B cell (primary cell): ENCODE measurements around the gene TMOD2. TPM values are rescaled to one million over a fixed set of nuclear protein-coding genes. Genes with fewer than 3 reads are reported as not detected.

ENCODE experiments used
- ATAC-seq: fragments of 200-7000 bp; cut with Tn5 transposase; one replicate; pipeline ENCODE4 v1.10.0; 2021; ENCODE audit warnings: low read depth, mild to moderate bottlenecking, moderate number of reproducible peaks, moderate library complexity
- CTCF ChIA-PET: fragments of 350-600 bp; sonication (Branson Sonifier 250); formaldehyde crosslinking; loops from one replicate; lab custom pipeline; 2021; ENCODE audit warnings: antibody characterized with exemption, inconsistent platforms; lab: Charles Lee
- POLR2A ChIA-PET: fragments of 350-600 bp; sonication (Branson Sonifier 250); formaldehyde crosslinking; loops from one replicate; lab custom pipeline; 2021; ENCODE audit warnings: antibody characterized with exemption; lab: Charles Lee
- DNase-seq: peaks from one replicate; pipeline ENCODE4 v3.0.0; 2013
- H2AFZ ChIP-seq: 2 replicates; pipeline ENCODE4 v1.6.1; 2012; ENCODE audit warnings: mild to moderate bottlenecking, low read depth, low read length; ENCODE audit not compliant: insufficient read depth, poor library complexity, severe bottlenecking
- H3K27ac ChIP-seq, 2 donors: 1 replicate in 1 of 2; 2 replicates in 1 of 2; pipeline ENCODE4 v1.5.1; 2012 to 2013; ENCODE audit warnings: low read length in 2 of 2, mild to moderate bottlenecking in 2 of 2, moderate library complexity in 1 of 2
- H3K27me3 ChIP-seq, 4 experiments: fragments of 200-600 bp in 1 of 4; sonication (generic) in 1 of 4; replicated peaks in 1 of 4; 1 replicate in 2 of 4; 2 replicates in 2 of 4; pipeline versions ENCODE4 v1.6.1 to v1.7.0; 2013 to 2016; ENCODE audit warnings: low read length in 3 of 4, mild to moderate bottlenecking in 2 of 4, mixed read lengths in 1 of 4, moderate library complexity in 1 of 4; ENCODE audit not compliant: insufficient read depth in 4 of 4, control insufficient read depth in 3 of 4; ENCODE audit errors: control extremely low read depth in 1 of 4
- H3K36me3 ChIP-seq, 2 experiments: replicated peaks in 1 of 2; 1 replicate in 1 of 2; 2 replicates in 1 of 2; pipeline versions ENCODE4 v1.6.1 to v1.7.1; 2013; ENCODE audit warnings: low read length in 1 of 2; ENCODE audit not compliant: insufficient read depth in 2 of 2, control insufficient read depth in 1 of 2; ENCODE audit errors: control extremely low read depth in 1 of 2, extremely low read depth in 1 of 2
- H3K4me1 ChIP-seq, 2 donors: fragments of 200-600 bp in 1 of 2; sonication (generic) in 1 of 2; 1 replicate in 1 of 2; 2 replicates in 1 of 2; pipeline versions ENCODE4 v1.5.1 to v1.6.1; 2013 to 2017; ENCODE audit warnings: low read length in 2 of 2; ENCODE audit not compliant: control insufficient read depth in 2 of 2, insufficient read depth in 2 of 2
- H3K4me2 ChIP-seq: replicated peaks from 2 replicates; pipeline ENCODE3; 2012; ENCODE audit warnings: mild to moderate bottlenecking, low read depth, low read length; ENCODE audit not compliant: poor library complexity, severe bottlenecking
- H3K4me3 ChIP-seq, 5 experiments: fragments of 200-600 bp in 1 of 5; sonication (generic) in 1 of 5; 1 replicate in 3 of 5; 2 replicates in 2 of 5; pipeline versions ENCODE4 v1.5.1 to v1.7.0; 2011 to 2016; ENCODE audit warnings: low read length in 4 of 5, mild to moderate bottlenecking in 4 of 5, low read depth in 2 of 5, control low read depth in 1 of 5, moderate library complexity in 1 of 5; ENCODE audit not compliant: insufficient read depth in 1 of 5; ENCODE audit errors: control extremely low read depth in 1 of 5, extremely low read depth in 1 of 5
- H3K79me2 ChIP-seq: fragments of 200-600 bp; sonication (generic); one replicate; pipeline ENCODE4 v1.6.0; 2016; ENCODE audit warnings: low read length; ENCODE audit not compliant: control insufficient read depth, insufficient read depth
- H3K9ac ChIP-seq: fragments of 200-600 bp; sonication (generic); 2 replicates; pipeline ENCODE4 v1.6.1; 2017; ENCODE audit warnings: mild to moderate bottlenecking, low read length, moderate library complexity
- H3K9me3 ChIP-seq, 3 donors: one replicate each; pipeline versions ENCODE4 v1.6.1 to v1.7.1; 2013; ENCODE audit warnings: low read length in 2 of 3; ENCODE audit not compliant: control insufficient read depth in 2 of 3, insufficient read depth in 1 of 3; ENCODE audit errors: control extremely low read depth in 1 of 3
- H4K20me1 ChIP-seq: 2 replicates; pipeline ENCODE4 v1.6.0; 2012; ENCODE audit warnings: mild to moderate bottlenecking, low read length; ENCODE audit not compliant: insufficient read depth, control insufficient read depth, poor library complexity, severe bottlenecking
- H3K27ac Mint-ChIP-seq: one replicate; pipeline ENCODE4 v1.8.0; 2021; ENCODE audit warnings: mixed read lengths
- H3K27me3 Mint-ChIP-seq: one replicate; pipeline ENCODE4 v1.8.0; 2021; ENCODE audit warnings: mixed read lengths
- H3K4me1 Mint-ChIP-seq: one replicate; pipeline ENCODE4 v1.8.0; 2021; ENCODE audit warnings: mixed read lengths
- H3K4me3 Mint-ChIP-seq: one replicate; pipeline ENCODE4 v1.8.0; 2021; ENCODE audit warnings: mixed read lengths
- H3K9me3 Mint-ChIP-seq: one replicate; pipeline ENCODE4 v1.8.0; 2022; ENCODE audit warnings: mixed read lengths; ENCODE audit not compliant: insufficient read depth
- EZH2 ChIP-seq: IDR thresholded peaks from 2 replicates; pipeline ENCODE4 v1.6.1; 2012; ENCODE audit warnings: borderline replicate concordance, low read depth, mild to moderate bottlenecking, moderate library complexity, low read length; ENCODE audit not compliant: insufficient read depth, poor library complexity, severe bottlenecking
- WGBS: methylation state at CpG from one replicate; pipeline ENCODE4 v1.1.5; 2013; ENCODE audit warnings: missing lambda C conversion rate; ENCODE audit not compliant: insufficient coverage; 5-methylcytosine and 5-hydroxymethylcytosine counted together
- intact Hi-C: fragments of 100-400 bp; cut with micrococcal nuclease; formaldehyde crosslinking; loops from one replicate; pipeline ENCODE4 v1.10.0; 2022
- polyA plus RNA-seq: library from polyadenylated mRNA; depleted of rRNA; stranded (reverse); fragments of >200 nt; gene quantifications from 2 replicates; pipeline ENCODE4 v1.2.3, GENCODE V29; 2012
- total RNA-seq, 2 donors: library from RNA; stranded (reverse); fragments of 120-200 nt in 1 of 2; gene quantifications; 1 replicate in 1 of 2; 2 replicates in 1 of 2; pipeline versions ENCODE4 v1.2.3 to v1.2.4, GENCODE V29; 2013 to 2022
- TF ChIP-seq, protein P1 (sequence below): fragments of 200-600 bp; IDR thresholded peaks from one replicate; pipeline ENCODE4 v1.8.0; 2022; ENCODE audit warnings: antibody characterized with exemption, mild to moderate bottlenecking

Gene TMOD2
- total and polyA plus RNA-seq, 2 donors (not counting 1 experiment from before 2014, with no cell fraction given): 5.7 to 25.9 TPM

DNA sequence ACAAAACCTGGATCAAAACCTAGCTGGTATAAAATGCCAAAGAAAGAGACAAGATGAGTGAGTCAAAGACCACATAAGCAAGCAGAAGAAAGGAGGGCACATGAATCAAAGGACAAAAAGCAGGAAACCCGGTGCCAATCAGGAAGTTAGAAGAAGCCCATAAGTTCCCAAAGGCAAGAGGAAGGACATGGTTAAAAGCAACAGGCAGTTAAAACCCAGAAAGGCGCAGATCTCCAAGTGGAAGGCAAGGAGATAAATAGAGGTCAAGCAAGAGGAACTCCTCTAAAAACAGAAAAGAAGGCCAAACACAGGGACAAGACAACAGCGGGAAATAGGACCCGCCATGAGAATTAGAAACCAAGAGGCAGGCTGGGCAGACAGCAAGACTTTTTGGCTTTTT lies 4.4 kb downstream of the TMOD2 start:
- Histone ChIP-seq H3K36me3 (no peaks in the 10 kb centered on the region), H3K9ac (no peak overlapping the region), H3K4me3 (no peak overlapping the region), H3K4me1 (peaks cover 12% of the 10 kb centered on the region in 2 donors), H3K79me2 (peaks cover 72% of the 10 kb centered on the region), H3K9me3 (peaks cover 0 to 4% (median 0%) of the 10 kb centered on the region in 3 donors), H4K20me1 (peaks cover 28% of the 10 kb centered on the region), H2AFZ (no peak overlapping the region), H3K27me3 (no peaks in the 10 kb centered on the region), H3K27ac (no peak overlapping the region), H3K4me2 (no peak overlapping the region)
- intact Hi-C loops: no loop called here
- ChIA-PET CTCF (interaction anchor here (4.0 to 4.3 kb wide), 2 partner anchors 20 to 106 kb away, joined by 27 to 35 read pairs; no protein-coding TSS in a partner anchor), POLR2A (no interaction called here)
- Mint-ChIP-seq H3K27ac (no peak overlapping the region), H3K9me3 (no peaks in the 10 kb centered on the region), H3K4me3 (no peak overlapping the region), H3K4me1 (peaks cover 25% of the 10 kb centered on the region), H3K27me3 (no peaks in the 10 kb centered on the region)
- WGBS: 59% methylated on average over 3 of the region's 4 CpGs
- DNase-seq: no peak
- ATAC-seq: no peak
- no peak for TF ChIP-seq EZH2
- TF ChIP-seq, protein P1, sequence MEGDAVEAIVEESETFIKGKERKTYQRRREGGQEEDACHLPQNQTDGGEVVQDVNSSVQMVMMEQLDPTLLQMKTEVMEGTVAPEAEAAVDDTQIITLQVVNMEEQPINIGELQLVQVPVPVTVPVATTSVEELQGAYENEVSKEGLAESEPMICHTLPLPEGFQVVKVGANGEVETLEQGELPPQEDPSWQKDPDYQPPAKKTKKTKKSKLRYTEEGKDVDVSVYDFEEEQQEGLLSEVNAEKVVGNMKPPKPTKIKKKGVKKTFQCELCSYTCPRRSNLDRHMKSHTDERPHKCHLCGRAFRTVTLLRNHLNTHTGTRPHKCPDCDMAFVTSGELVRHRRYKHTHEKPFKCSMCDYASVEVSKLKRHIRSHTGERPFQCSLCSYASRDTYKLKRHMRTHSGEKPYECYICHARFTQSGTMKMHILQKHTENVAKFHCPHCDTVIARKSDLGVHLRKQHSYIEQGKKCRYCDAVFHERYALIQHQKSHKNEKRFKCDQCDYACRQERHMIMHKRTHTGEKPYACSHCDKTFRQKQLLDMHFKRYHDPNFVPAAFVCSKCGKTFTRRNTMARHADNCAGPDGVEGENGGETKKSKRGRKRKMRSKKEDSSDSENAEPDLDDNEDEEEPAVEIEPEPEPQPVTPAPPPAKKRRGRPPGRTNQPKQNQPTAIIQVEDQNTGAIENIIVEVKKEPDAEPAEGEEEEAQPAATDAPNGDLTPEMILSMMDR: no peak

DNA sequence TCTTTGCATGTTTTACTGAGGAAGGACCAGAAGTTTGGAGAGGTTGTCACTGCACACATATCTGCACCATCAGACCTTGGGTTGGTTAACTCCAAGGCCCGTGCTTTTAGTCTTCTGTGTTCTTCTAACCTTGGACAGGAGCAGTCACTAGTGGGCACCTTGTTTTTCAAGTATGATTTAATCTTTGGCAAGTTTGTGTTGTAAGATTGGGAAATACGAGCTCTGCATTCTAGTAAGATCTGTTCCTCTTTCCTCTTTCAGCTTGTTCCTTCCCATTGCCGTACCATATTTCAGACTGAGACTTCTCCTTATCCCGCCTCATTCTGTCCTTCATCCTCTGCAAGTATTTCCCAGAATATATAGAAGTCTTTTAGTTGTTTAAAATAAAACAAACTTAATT lies 5.1 kb downstream of the TMOD2 start:
- no peak overlapping the region for H3K4me3 Mint-ChIP-seq
- no peak for TF ChIP-seq EZH2
- TF ChIP-seq, protein P1: no peak

More for the DNA sequence above, 5.1 kb downstream of the TMOD2 start:
- peaks cover 28% of the 10 kb centered on the region for H4K20me1 ChIP-seq
- no peak overlapping the region for H3K27ac ChIP-seq
- ChIA-PET POLR2A (no interaction called here), CTCF (interaction anchor here (1.7 to 4.3 kb wide), 3 partner anchors 19 to 106 kb away, joined by 4 to 35 read pairs (median 27); no protein-coding TSS in a partner anchor)
- H3K4me3 ChIP-seq: no peak overlapping the region
- ATAC-seq: no peak
- peaks cover 0 to 4% (median 0%) of the 10 kb centered on the region in 3 donors for H3K9me3 ChIP-seq
- H3K4me2 ChIP-seq: no peak overlapping the region
- Mint-ChIP-seq H3K27ac (no peak overlapping the region), H3K27me3 (no peaks in the 10 kb centered on the region), H3K4me1 (peaks cover 24% of the 10 kb centered on the region), H3K9me3 (no peaks in the 10 kb centered on the region)
- H3K27me3 ChIP-seq: no peaks in the 10 kb centered on the region
- intact Hi-C loops: no loop called here
- no peak overlapping the region for H2AFZ ChIP-seq
- peaks cover 76% of the 10 kb centered on the region for H3K79me2 ChIP-seq
- no CpG with 5 or more reads among the region's 4 CpGs for WGBS
- DNase-seq: no peak
- H3K9ac ChIP-seq: no peak overlapping the region
- peaks cover 8% of the 10 kb centered on the region in 2 donors for H3K4me1 ChIP-seq
- H3K36me3 ChIP-seq: no peaks in the 10 kb centered on the region
